ENCODE data around the gene DENND1A.

DENND1A gene

DNA sequence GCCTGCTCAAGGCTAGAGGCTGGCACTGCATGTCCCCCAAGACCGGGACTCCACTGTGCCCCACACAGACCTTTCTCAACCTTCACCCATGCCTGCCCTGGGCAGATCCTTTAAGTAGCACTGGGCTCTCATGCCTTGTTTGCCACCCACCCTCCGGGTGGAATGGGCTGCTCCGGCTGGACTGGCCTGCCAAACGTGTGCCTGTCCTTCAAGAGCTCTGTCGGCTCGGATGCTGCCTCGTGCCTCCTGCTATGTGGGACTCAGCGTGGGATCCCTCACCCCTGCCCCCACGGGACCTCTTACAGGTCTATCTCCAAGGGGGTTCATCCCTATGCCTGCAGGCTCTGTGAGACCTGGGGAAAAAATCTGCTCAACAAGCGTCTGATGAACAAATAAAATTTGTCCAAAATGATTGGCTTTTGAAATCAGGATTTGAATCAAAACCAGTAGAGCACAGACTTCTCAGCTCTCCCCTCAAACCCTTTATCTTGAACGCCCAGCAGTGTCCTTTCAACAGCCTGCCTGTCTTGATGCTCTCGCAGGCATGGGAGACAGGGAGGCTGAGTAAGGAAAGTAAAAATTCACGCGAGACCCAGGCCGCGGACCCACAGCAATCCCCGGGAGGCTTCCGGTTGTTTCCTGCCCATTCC is 517.6 kb downstream of the DENND1A start:
- Histone ChIP-seq H3K4me3 (ENCODE audit: low read length) (no peak overlapping the region), H3K9me3 (replicated peaks; ENCODE audit: low read length) (no peaks in the 10 kb centered on the region), H3K9ac (ENCODE audit: low read depth, low read length) (no peak overlapping the region), H3K36me3 (ENCODE audit: insufficient read depth, low read length) (no peaks in the 10 kb centered on the region), H3K27me3 (ENCODE audit: control insufficient read depth, insufficient read depth, low read length) (no peaks in the 10 kb centered on the region), H3K4me1 (ENCODE audit: control insufficient read depth, insufficient read depth, low read length) (no peaks in the 10 kb centered on the region), H3K4me2 (ENCODE audit: low read length) (no peak overlapping the region)

DNA sequence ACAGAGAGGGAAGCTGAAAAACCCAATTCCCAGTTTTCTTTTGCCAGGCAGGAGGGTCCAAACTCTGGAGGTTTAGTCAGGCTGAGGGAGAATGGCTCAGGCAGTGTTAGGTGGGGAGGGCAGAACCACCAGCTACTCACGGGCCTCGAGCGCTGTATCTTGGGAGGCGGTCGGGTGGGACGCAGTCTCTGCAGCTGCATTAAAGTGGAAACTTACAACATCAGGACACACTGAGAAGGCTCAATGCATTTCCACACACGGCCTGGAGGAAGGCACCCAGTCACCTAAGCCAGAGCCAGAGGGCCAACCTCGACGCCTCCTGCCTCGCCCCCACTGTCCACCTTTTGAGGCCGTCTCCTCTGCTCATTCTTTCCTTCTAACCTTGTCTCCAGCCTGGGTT is 518.3 kb downstream of the DENND1A start:
- no peaks in the 10 kb centered on the region for H3K36me3 ChIP-seq (ENCODE audit: insufficient read depth, low read length)
- no peak overlapping the region for H3K9ac ChIP-seq (ENCODE audit: low read depth, low read length)
- H3K4me3 ChIP-seq (ENCODE audit: low read length), result no peak overlapping the region
- H3K27me3 ChIP-seq (ENCODE audit: control insufficient read depth, insufficient read depth, low read length), result no peaks in the 10 kb centered on the region
- H3K4me1 ChIP-seq (ENCODE audit: control insufficient read depth, insufficient read depth, low read length), result no peaks in the 10 kb centered on the region
- H3K9me3 ChIP-seq (replicated peaks; ENCODE audit: low read length), result no peaks in the 10 kb centered on the region
- no peak overlapping the region for H3K4me2 ChIP-seq (ENCODE audit: low read length)

DNA sequence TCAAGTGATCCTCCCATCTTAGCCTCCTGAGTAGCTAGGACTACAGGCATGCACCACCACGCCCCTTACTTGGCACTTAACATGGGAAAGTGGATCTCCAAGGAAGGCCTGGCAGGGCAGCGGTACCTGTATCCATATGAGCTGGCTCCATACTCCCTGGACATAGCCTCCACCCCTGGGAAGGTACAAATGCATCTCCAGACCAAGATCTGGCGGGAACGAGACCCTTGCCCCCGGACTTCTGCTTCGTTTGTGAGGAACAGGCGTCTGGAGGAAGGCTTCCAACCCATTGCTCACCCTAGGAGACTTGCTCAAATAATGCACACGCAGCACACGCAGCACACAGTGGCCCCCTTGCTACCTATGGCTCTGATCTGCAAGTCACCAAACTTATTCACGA is 518.7 kb downstream of the DENND1A start:
- Histone ChIP-seq H3K36me3 (ENCODE audit: insufficient read depth, low read length) (no peaks in the 10 kb centered on the region), H3K4me2 (ENCODE audit: low read length) (no peak overlapping the region), H3K4me3 (ENCODE audit: low read length) (no peak overlapping the region), H3K9me3 (replicated peaks; ENCODE audit: low read length) (no peaks in the 10 kb centered on the region), H3K4me1 (ENCODE audit: control insufficient read depth, insufficient read depth, low read length) (no peaks in the 10 kb centered on the region), H3K9ac (ENCODE audit: low read depth, low read length) (no peak overlapping the region), H3K27me3 (ENCODE audit: control insufficient read depth, insufficient read depth, low read length) (no peaks in the 10 kb centered on the region)

DNA sequence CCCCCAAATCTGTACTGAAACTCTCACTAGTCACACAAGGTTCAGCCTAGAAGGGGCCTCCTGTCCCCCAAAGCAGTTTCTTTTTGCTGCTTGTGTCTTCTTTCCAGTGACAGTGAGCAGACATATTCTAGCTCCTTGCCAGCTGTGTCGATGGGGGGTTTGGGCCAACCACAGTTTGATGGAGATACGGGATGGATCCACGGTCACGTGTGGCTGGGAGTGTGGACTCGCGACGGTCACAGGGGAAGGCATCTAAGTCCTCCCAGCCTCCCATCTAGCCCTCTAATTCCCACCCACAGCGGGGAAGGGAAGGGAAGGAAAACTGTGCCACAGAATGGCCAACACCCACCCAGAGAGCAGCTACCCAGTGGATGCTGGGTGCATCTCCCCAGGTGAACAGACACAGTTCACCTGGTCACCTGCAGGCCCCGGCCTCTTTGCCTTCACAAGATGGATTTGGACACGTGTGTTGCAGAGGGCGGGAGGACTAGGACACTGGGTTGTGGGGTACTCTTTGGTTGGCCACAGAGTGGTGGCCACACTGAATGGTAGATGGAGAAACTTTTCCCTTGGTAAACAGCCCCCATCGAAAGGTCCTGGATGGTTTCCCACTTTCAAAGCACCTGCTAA is 519.5 kb downstream of the DENND1A start:
- Histone ChIP-seq H3K9me3 (replicated peaks; ENCODE audit: low read length) (no peaks in the 10 kb centered on the region), H3K36me3 (ENCODE audit: insufficient read depth, low read length) (no peaks in the 10 kb centered on the region)

DNA sequence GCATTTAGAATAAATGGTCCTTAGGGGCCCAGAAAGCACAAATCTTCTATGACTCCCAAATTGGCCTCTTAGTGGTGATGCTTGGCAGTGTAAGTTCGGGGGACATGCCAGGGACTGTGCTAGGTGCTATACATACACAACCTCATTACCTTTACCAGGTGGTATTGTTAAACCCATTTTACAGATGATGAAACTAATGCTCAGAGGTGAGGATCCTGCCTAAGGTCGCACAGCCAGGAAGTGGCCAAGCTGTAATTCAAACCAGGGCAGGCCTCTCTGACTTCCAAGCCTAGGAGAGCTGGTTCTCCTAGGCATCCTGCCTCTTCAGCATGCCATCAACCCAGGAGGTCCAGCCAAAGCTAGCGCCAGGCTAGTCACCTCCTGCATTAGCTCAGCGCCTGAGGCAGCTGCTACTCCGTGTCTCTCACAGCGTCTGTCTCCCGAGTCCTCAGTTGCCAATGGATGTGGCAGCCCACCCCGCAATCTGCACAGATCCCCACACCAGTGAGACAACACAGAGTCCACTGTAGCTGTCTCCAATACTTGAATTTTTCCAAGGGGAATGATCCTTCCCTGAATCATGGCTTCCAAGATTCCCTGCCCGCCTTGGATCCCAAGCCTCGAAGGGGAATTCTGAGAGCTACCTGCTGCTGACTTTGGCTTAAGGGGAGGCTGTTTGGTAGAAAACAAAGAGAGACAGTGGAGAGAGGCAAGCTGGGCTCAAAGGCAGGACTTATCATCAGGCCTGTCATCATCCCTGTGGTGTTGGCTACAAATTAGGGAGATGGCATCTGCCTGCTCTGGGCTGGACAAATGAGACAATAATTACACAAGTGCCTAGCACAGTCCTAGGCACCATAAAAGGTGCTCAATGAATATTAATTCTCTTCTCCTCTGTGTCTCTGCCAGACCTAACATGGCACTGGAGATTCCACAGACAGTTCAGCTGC is 521.3 kb downstream of the DENND1A start:
- Histone ChIP-seq H3K4me2 (ENCODE audit: low read length) (no peak overlapping the region), H3K9me3 (replicated peaks; ENCODE audit: low read length) (no peaks in the 10 kb centered on the region)

More for the DNA sequence above, 519.5 kb downstream of the DENND1A start:
- H3K27me3 ChIP-seq (ENCODE audit: control insufficient read depth, insufficient read depth, low read length), result no peaks in the 10 kb centered on the region
- H3K4me2 ChIP-seq (ENCODE audit: low read length), result no peak overlapping the region
- H3K4me3 ChIP-seq (ENCODE audit: low read length), result no peak overlapping the region
- H3K9ac ChIP-seq (ENCODE audit: low read depth, low read length), result no peak overlapping the region
- no peaks in the 10 kb centered on the region for H3K4me1 ChIP-seq (ENCODE audit: control insufficient read depth, insufficient read depth, low read length)

DNA sequence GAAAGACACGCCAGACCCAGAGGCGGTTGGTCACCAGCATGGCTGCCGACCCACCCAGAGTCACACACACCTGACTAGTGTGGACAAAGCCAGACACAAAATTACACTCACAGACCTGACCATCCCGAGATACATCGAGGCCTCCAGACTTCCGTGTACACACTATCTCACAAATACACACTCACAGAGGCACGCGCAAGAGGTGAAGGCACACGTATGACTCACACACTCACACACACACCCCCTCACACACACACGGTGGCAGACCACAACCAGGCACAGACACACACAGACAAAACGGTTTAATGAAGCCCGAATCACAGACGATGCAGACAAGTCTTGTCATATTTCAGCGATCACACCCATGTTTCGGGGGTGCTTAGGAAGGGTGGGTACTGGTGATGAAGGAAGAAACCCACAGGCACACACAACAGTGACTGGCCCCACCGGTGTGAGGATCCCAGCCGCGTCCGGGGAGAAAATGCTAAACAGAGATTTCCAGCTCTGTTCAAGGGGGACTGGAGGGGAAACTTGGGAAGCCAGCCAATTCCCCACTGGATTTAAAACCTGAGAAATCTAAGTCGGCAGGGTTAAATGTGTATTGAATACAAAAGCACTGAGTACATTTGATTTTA is 522.6 kb downstream of the DENND1A start:
- no peaks in the 10 kb centered on the region for H3K4me1 ChIP-seq (ENCODE audit: control insufficient read depth, insufficient read depth, low read length)
- no peak overlapping the region for H3K4me3 ChIP-seq (ENCODE audit: low read length)
- H3K27me3 ChIP-seq (ENCODE audit: control insufficient read depth, insufficient read depth, low read length), result no peaks in the 10 kb centered on the region
- no peak overlapping the region for H3K9ac ChIP-seq (ENCODE audit: low read depth, low read length)
- no peak overlapping the region for H3K4me2 ChIP-seq (ENCODE audit: low read length)
- no peaks in the 10 kb centered on the region for H3K36me3 ChIP-seq (ENCODE audit: insufficient read depth, low read length)
- H3K9me3 ChIP-seq (replicated peaks; ENCODE audit: low read length), result no peaks in the 10 kb centered on the region

More for the DNA sequence above, 521.3 kb downstream of the DENND1A start:
- Histone ChIP-seq H3K4me1 (ENCODE audit: control insufficient read depth, insufficient read depth, low read length) (no peaks in the 10 kb centered on the region), H3K9ac (ENCODE audit: low read depth, low read length) (no peak overlapping the region), H3K36me3 (ENCODE audit: insufficient read depth, low read length) (no peaks in the 10 kb centered on the region), H3K4me3 (ENCODE audit: low read length) (no peak overlapping the region), H3K27me3 (ENCODE audit: control insufficient read depth, insufficient read depth, low read length) (no peaks in the 10 kb centered on the region)

DNA sequence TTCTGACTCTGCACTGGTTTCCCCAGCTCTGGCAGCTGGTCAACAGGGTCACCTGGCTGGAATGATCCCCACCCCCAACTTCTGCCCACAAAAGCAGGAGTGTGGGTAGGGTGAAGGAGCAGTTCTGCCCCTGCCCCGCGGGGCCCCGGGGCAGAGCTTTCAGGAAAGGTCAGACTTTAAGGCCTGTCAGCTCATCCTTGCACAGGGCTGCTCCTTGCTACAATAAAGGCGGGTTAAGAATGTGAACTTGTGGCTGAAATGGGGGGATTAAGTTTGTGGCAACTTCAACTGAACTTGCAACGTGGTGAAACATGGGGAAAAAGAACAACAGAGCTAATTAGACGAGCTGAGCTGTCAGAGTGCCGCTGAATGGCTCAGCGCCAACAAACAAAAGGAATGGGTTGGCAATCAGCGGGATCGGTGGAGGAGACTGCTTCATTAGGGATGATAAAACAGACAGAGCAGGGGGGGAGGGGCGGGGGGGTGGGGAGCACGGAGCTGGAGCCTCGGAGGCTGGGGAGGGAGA is 523.2 kb downstream of the DENND1A start:
- no peaks in the 10 kb centered on the region for H3K4me1 ChIP-seq (ENCODE audit: control insufficient read depth, insufficient read depth, low read length)
- H3K4me2 ChIP-seq (ENCODE audit: low read length), result no peak overlapping the region

DNA sequence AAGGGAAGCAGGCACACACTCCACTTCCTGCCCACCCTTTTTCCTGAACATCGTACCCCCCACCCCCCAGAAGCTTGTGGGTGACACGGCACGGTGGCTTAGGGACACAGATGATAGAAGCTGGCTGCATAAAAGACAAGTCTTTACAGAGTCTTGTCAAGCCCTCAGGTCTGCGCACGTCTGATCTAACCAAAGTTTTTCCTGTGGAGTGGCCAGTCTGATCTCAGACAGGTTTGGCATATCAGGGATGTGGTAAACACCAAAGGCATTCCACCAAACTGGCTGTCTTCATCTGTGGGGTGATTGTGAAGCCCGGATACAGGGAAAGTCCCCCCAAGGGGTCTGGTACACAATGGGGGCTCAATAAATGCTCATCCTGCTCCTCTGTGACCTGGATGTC is 523.9 kb downstream of the DENND1A start:
- Histone ChIP-seq H3K27me3 (ENCODE audit: control insufficient read depth, insufficient read depth, low read length) (no peaks in the 10 kb centered on the region), H3K9me3 (replicated peaks; ENCODE audit: low read length) (no peaks in the 10 kb centered on the region), H3K4me1 (ENCODE audit: control insufficient read depth, insufficient read depth, low read length) (no peaks in the 10 kb centered on the region), H3K9ac (ENCODE audit: low read depth, low read length) (no peak overlapping the region), H3K4me2 (ENCODE audit: low read length) (no peak overlapping the region), H3K36me3 (ENCODE audit: insufficient read depth, low read length) (no peaks in the 10 kb centered on the region), H3K4me3 (ENCODE audit: low read length) (no peak overlapping the region)

More for the DNA sequence above, 523.2 kb downstream of the DENND1A start:
- H3K36me3 ChIP-seq (ENCODE audit: insufficient read depth, low read length), result no peaks in the 10 kb centered on the region
- no peak overlapping the region for H3K9ac ChIP-seq (ENCODE audit: low read depth, low read length)
- H3K4me3 ChIP-seq (ENCODE audit: low read length), result no peak overlapping the region
- H3K9me3 ChIP-seq (replicated peaks; ENCODE audit: low read length), result no peaks in the 10 kb centered on the region
- no peaks in the 10 kb centered on the region for H3K27me3 ChIP-seq (ENCODE audit: control insufficient read depth, insufficient read depth, low read length)

DNA sequence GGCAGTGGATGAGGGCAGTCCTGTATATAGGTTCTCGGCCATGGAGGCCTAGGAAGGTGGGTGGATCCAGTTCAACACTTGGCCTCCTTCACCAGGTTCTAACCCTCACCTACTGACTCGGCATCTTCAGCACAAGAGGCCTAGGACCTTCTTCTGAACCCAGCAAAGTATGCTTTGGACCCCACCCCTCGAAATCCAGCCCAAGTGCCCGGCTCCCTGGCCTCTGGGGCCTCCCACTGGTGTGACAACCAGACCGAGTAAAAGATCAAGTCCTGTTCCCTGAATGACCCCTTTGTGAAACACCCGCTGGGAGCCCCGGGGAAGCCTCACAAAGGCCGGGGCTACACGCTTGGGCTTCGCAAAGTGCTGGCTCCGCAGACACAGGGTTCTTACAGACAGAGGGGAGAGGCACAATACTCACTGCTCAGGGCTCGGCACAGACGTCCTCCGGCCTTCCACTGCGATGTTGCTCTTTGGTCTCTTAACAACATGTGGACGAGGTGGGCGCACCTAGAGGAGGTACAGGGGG is 526.9 kb downstream of the DENND1A start:
- Histone ChIP-seq H3K36me3 (ENCODE audit: insufficient read depth, low read length) (no peaks in the 10 kb centered on the region), H3K9me3 (replicated peaks; ENCODE audit: low read length) (no peaks in the 10 kb centered on the region), H3K9ac (ENCODE audit: low read depth, low read length) (no peak overlapping the region), H3K4me2 (ENCODE audit: low read length) (no peak overlapping the region), H3K4me3 (ENCODE audit: low read length) (no peak overlapping the region), H3K4me1 (ENCODE audit: control insufficient read depth, insufficient read depth, low read length) (no peaks in the 10 kb centered on the region), H3K27me3 (ENCODE audit: control insufficient read depth, insufficient read depth, low read length) (no peaks in the 10 kb centered on the region)

DNA sequence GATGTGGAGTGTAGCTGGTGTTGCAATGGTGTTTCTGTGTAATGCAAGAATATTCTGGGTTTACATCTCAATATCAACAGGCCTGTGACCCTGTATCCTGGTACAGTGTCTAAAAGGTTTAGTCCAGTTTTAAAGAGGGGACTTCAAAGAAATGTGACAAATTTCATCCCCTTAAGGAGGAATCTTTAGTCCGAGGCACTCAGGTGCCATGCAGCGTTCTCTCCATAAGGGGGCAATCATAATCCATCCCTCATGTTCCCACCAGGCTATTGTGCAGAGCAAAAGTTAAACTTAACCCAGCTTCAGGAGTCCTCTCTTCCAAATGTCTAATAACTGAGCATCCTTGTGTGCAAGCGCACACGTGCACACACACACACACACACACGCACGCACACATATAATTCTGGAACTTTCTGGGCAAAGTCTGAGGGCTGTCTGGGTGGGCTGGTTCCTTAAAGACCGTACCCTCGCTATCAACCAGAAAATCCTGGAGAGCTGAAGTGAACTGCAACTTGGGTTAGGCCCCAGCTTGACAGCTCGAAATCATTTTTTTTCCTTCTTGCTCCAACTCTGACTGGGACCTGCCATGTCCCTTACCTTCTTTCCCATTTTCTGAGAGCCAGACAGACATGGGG is 527.9 kb downstream of the DENND1A start:
- H3K4me2 ChIP-seq (ENCODE audit: low read length), result no peak overlapping the region
- H3K4me1 ChIP-seq (ENCODE audit: control insufficient read depth, insufficient read depth, low read length), result no peaks in the 10 kb centered on the region
- no peak overlapping the region for H3K4me3 ChIP-seq (ENCODE audit: low read length)
- H3K27me3 ChIP-seq (ENCODE audit: control insufficient read depth, insufficient read depth, low read length), result no peaks in the 10 kb centered on the region
- no peaks in the 10 kb centered on the region for H3K36me3 ChIP-seq (ENCODE audit: insufficient read depth, low read length)
- H3K9me3 ChIP-seq (replicated peaks; ENCODE audit: low read length), result no peaks in the 10 kb centered on the region
- no peak overlapping the region for H3K9ac ChIP-seq (ENCODE audit: low read depth, low read length)

Measured in skeletal muscle satellite cell (primary cell).